Measurements from ENCODE around the gene GMDS. TPM values are rescaled to one million over a fixed set of nuclear protein-coding genes. Genes with fewer than 3 reads are reported as not detected.

GMDS gene
- polyA plus RNA-seq, 1 donor (not counting 4 experiments of a cell fraction or from before 2014, with no cell fraction given) = 22.1 TPM

GRCh38 chr6:1762203-1762602 is 483.2 kb downstream of the GMDS start:
- DNase-seq (ENCODE audit: low read depth, low spot score) (peak; percentile 21), FAIRE-seq (peak; percentile 20)
- Histone ChIP-seq H3K4me3 (ENCODE audit: control insufficient read depth in 2 of 3, extremely low read depth in 1 of 3, insufficient read depth in 2 of 3, low read depth in 1 of 3, low read length in 3 of 3) (no peak overlapping the region), H3K9ac (ENCODE audit: control insufficient read depth, extremely low read depth, insufficient read depth, low read length) (no peak overlapping the region), H3K27ac (ENCODE audit: control insufficient read depth, insufficient read depth, low read length) (no peak overlapping the region), H3K4me1 (ENCODE audit: control insufficient read depth, extremely low read depth, insufficient read depth, low read length) (peaks cover 7% of the 10 kb centered on the region), H3K27me3 (ENCODE audit: control insufficient read depth, extremely low read depth, insufficient read depth, low read length) (no peaks in the 10 kb centered on the region), H4K20me1 (ENCODE audit: control insufficient read depth, extremely low read depth, insufficient read depth, low read length) (no peaks in the 10 kb centered on the region), H3K9me1 (ENCODE audit: control insufficient read depth, extremely low read depth, insufficient read depth, low read length) (no peaks in the 10 kb centered on the region), H3K9me3 (ENCODE audit: control insufficient read depth, low read depth, low read length) (no peaks in the 10 kb centered on the region), H3K36me3 (ENCODE audit: control insufficient read depth in 2 of 2, extremely low read depth in 1 of 2, insufficient read depth in 2 of 2, low read length in 2 of 2) (no peaks in the 10 kb centered on the region), H2AFZ (ENCODE audit: control insufficient read depth, low read length) (no peak overlapping the region), H3K79me2 (ENCODE audit: control insufficient read depth, insufficient read depth, low read length) (no peaks in the 10 kb centered on the region), H3K4me2 (ENCODE audit: control insufficient read depth, extremely low read depth, insufficient read depth, low read depth, low read length) (peak overlapping the region; percentile 34)
- TF ChIP-seq EZH2 (IDR thresholded peaks at IDR 0.05; ENCODE audit: low read length) = no peak
- TF ChIP-seq CTCF (optimal IDR thresholded peaks at IDR 0.05 in 1 of 3, IDR thresholded peaks at IDR 0.05 in 1 of 3, conservative IDR thresholded peaks at IDR 0.05 in 1 of 3; ENCODE audit: extremely low read depth in 1 of 3, insufficient read depth in 2 of 3, low read length in 3 of 3) = no peak
- dilution Hi-C loops (cut with MboI; ENCODE audit: extremely low pct_ligation_motif_present, low sequenced_read_pairs) = no loop called here

- TF ChIP-seq CTCF (optimal IDR thresholded peaks at IDR 0.05 in 1 of 3, IDR thresholded peaks at IDR 0.05 in 1 of 3, conservative IDR thresholded peaks at IDR 0.05 in 1 of 3; ENCODE audit: extremely low read depth in 1 of 3, insufficient read depth in 2 of 3, low read length in 3 of 3) (no peak), EZH2 (IDR thresholded peaks at IDR 0.05; ENCODE audit: low read length) (no peak)
- no peak for FAIRE-seq
Measured at GRCh38 chr6:1761477-1761877, 483.9 kb downstream of the GMDS start.

More at GRCh38 chr6:1761477-1761877, 483.9 kb downstream of the GMDS start:
- Histone ChIP-seq H2AFZ (ENCODE audit: control insufficient read depth, low read length) (no peak overlapping the region), H3K9ac (ENCODE audit: control insufficient read depth, extremely low read depth, insufficient read depth, low read length) (no peak overlapping the region), H3K27me3 (ENCODE audit: control insufficient read depth, extremely low read depth, insufficient read depth, low read length) (no peaks in the 10 kb centered on the region), H3K36me3 (ENCODE audit: control insufficient read depth in 2 of 2, extremely low read depth in 1 of 2, insufficient read depth in 2 of 2, low read length in 2 of 2) (no peaks in the 10 kb centered on the region), H3K4me2 (ENCODE audit: control insufficient read depth, extremely low read depth, insufficient read depth, low read depth, low read length) (no peak overlapping the region), H3K27ac (ENCODE audit: control insufficient read depth, insufficient read depth, low read length) (no peak overlapping the region), H4K20me1 (ENCODE audit: control insufficient read depth, extremely low read depth, insufficient read depth, low read length) (no peaks in the 10 kb centered on the region), H3K4me3 (ENCODE audit: control insufficient read depth in 2 of 3, extremely low read depth in 1 of 3, insufficient read depth in 2 of 3, low read depth in 1 of 3, low read length in 3 of 3) (no peak overlapping the region), H3K9me3 (ENCODE audit: control insufficient read depth, low read depth, low read length) (no peaks in the 10 kb centered on the region), H3K79me2 (ENCODE audit: control insufficient read depth, insufficient read depth, low read length) (no peaks in the 10 kb centered on the region), H3K9me1 (ENCODE audit: control insufficient read depth, extremely low read depth, insufficient read depth, low read length) (no peaks in the 10 kb centered on the region), H3K4me1 (ENCODE audit: control insufficient read depth, extremely low read depth, insufficient read depth, low read length) (peaks cover 7% of the 10 kb centered on the region)
- DNase-seq (ENCODE audit: low read depth, low spot score) = no peak
- dilution Hi-C loops (cut with MboI; ENCODE audit: extremely low pct_ligation_motif_present, low sequenced_read_pairs) = no loop called here

Data from keratinocyte (primary cell).